HepG2 (cell line): ENCODE results near the gene CNP. TPM values are rescaled to one million over a fixed set of nuclear protein-coding genes. Genes with fewer than 3 reads are reported as not detected.

ENCODE experiments used
- AHDC1 ChIP-seq: sonication (generic); formaldehyde crosslinking; IDR thresholded peaks from 2 replicates; pipeline ENCODE4 v1.5.1; 2020; ENCODE audit warnings: mild to moderate bottlenecking, missing genetic modification reagents, borderline replicate concordance
- ARNTL ChIP-seq: sonication (generic); formaldehyde crosslinking; IDR thresholded peaks from 2 replicates; pipeline ENCODE4 v1.4.0; 2020; ENCODE audit warnings: mild to moderate bottlenecking, missing genetic modification reagents
- ATF7-NPFF ChIP-seq: sonication (generic); formaldehyde crosslinking; IDR thresholded peaks from 2 replicates; pipeline ENCODE4 v1.8.1; 2023; ENCODE audit warnings: mild to moderate bottlenecking, low read depth, missing genetic modification reagents, moderate library complexity
- BCL6 ChIP-seq: IDR thresholded peaks from 2 replicates; pipeline ENCODE4 v1.6.1; 2016; ENCODE audit warnings: missing genetic modification reagents, missing compliant biosample characterization
- CEBPG ChIP-seq: IDR thresholded peaks from 2 replicates; pipeline ENCODE4 v1.6.1; 2016
- CENPT ChIP-seq: sonication (generic); formaldehyde crosslinking; IDR thresholded peaks from 2 replicates; pipeline ENCODE4 v1.8.0; 2022; ENCODE audit warnings: low read depth, mild to moderate bottlenecking, moderate library complexity, missing genetic modification reagents
- HDAC1 ChIP-seq: sonication (generic); formaldehyde crosslinking; IDR thresholded peaks from 2 replicates; pipeline ENCODE4 v1.5.1; 2020; ENCODE audit warnings: mild to moderate bottlenecking, missing genetic modification reagents
- HOXA3 ChIP-seq: sonication (generic); formaldehyde crosslinking; IDR thresholded peaks from 2 replicates; pipeline ENCODE4 v1.5.0; 2020; ENCODE audit warnings: missing genetic modification reagents
- HOXD1 ChIP-seq: sonication (generic); formaldehyde crosslinking; IDR thresholded peaks from 2 replicates; pipeline ENCODE4 v1.5.0; 2020; ENCODE audit warnings: missing genetic modification reagents
- JUN ChIP-seq: sonication (generic); formaldehyde crosslinking; IDR thresholded peaks from 2 replicates; pipeline ENCODE4 v1.4.0; 2020; ENCODE audit warnings: mild to moderate bottlenecking, missing genetic modification reagents
- KAT8 ChIP-seq: IDR thresholded peaks from 2 replicates; pipeline ENCODE4 v1.6.1; 2016; ENCODE audit warnings: missing genetic modification reagents, missing compliant biosample characterization
- KDM2A ChIP-seq: sonication (generic); formaldehyde crosslinking; IDR thresholded peaks from 2 replicates; pipeline ENCODE4 v1.4.0; 2020; ENCODE audit warnings: low read depth, missing genetic modification reagents, borderline replicate concordance
- LBX2 ChIP-seq: sonication (generic); formaldehyde crosslinking; IDR thresholded peaks from 2 replicates; pipeline ENCODE4 v1.5.0; 2020; ENCODE audit warnings: missing genetic modification reagents, mild to moderate bottlenecking, borderline replicate concordance
- MIXL1 ChIP-seq: IDR thresholded peaks from 2 replicates; pipeline ENCODE4 v1.6.1; 2016
- NFIB ChIP-seq: sonication (generic); formaldehyde crosslinking; IDR thresholded peaks from 2 replicates; pipeline ENCODE4 v1.9.0; 2021; ENCODE audit warnings: missing genetic modification reagents, mild to moderate bottlenecking, borderline replicate concordance
- SAP130 ChIP-seq: IDR thresholded peaks from 2 replicates; pipeline ENCODE4 v1.6.1; 2016; ENCODE audit warnings: low read depth
- TRIM22 ChIP-seq: fragments of 450-650 bp; IDR thresholded peaks from 2 replicates; pipeline ENCODE4 v1.6.1; 2017
- TRIM24 ChIP-seq: sonication (generic); formaldehyde crosslinking; IDR thresholded peaks from 2 replicates; pipeline ENCODE4 v1.8.0; 2022; ENCODE audit warnings: mild to moderate bottlenecking, missing genetic modification reagents
- ZFP1 ChIP-seq: IDR thresholded peaks from 2 replicates; pipeline ENCODE4 v1.6.1; 2016
- ZFP36L2 ChIP-seq: sonication (generic); formaldehyde crosslinking; IDR thresholded peaks from 2 replicates; pipeline ENCODE4 v1.4.0; 2020; ENCODE audit warnings: missing genetic modification reagents
- ZNF143 ChIP-seq: sonication (generic); formaldehyde crosslinking; IDR thresholded peaks from 2 replicates; pipeline ENCODE4 v1.4.0; 2020; ENCODE audit warnings: missing genetic modification reagents
- ZNF180 ChIP-seq: sonication (generic); formaldehyde crosslinking; IDR thresholded peaks from 2 replicates; pipeline ENCODE4 v1.4.0; 2020; ENCODE audit warnings: low read depth, missing genetic modification reagents, borderline replicate concordance
- ZNF564 ChIP-seq: sonication (generic); formaldehyde crosslinking; IDR thresholded peaks from 2 replicates; pipeline ENCODE4 v1.8.1; 2023; ENCODE audit warnings: mild to moderate bottlenecking, missing genetic modification reagents
- ZNF75D ChIP-seq: sonication (generic); formaldehyde crosslinking; IDR thresholded peaks from 2 replicates; pipeline ENCODE4 v1.8.1; 2023; ENCODE audit warnings: missing genetic modification reagents, mild to moderate bottlenecking, borderline replicate concordance
- ZSCAN20 ChIP-seq: sonication (generic); formaldehyde crosslinking; IDR thresholded peaks from 2 replicates; pipeline ENCODE4 v1.4.0; 2020; ENCODE audit warnings: missing genetic modification reagents, mild to moderate bottlenecking, borderline replicate concordance
- polyA plus RNA-seq, 8 experiments: library from polyadenylated mRNA; depleted of rRNA in 3 of 8; stranded (reverse) in 7 of 8; unstranded in 1 of 8; fragments of >200 nt; fragmentation: Illumina TruSeq in 4 of 8; extraction: Trizol in 4 of 8; gene quantifications; 2 replicates each; pipeline versions ENCODE4 v1.2.1 to v1.2.3, GENCODE V29; 2011 to 2016; ENCODE audit warnings: low read depth in 4 of 8, missing spikeins in 1 of 8, mixed read lengths in 1 of 8; ENCODE audit not compliant: insufficient read depth in 1 of 8
- total RNA-seq, 5 experiments: library from RNA; depleted of rRNA; stranded (reverse); fragments of >200 nt; fragmentation: Illumina TruSeq; extraction: Trizol; gene quantifications; 2 replicates each; pipeline ENCODE4 v1.2.3, GENCODE V29; 2016; ENCODE audit warnings: low read depth in 1 of 5

The CNP gene
- total and polyA plus RNA-seq, 2 of the 13 experiments (the other 11 are each of a cell fraction or from before 2014, with no cell fraction given) = 97.2 to 161 TPM

GRCh38 chr17:41957031-41957868 is 9.3 kb upstream of the CNP start (continued):
- TF ChIP-seq AHDC1 (CRISPR knock-in tag) = 0 out of 2 replicates have a peak, but pooled peaks have one; percentile 21
- no peak for TF ChIP-seq NFIB (CRISPR knock-in tag)
- TF ChIP-seq JUN (CRISPR knock-in tag) = no peak
- TF ChIP-seq KDM2A (CRISPR knock-in tag) = no peak
- TF ChIP-seq MIXL1 (CRISPR knock-in tag) = peak; percentile 45; the same call in 1 of the 2 replicates
- no peak for TF ChIP-seq ZFP36L2 (CRISPR knock-in tag)
- TF ChIP-seq ZNF180 (CRISPR knock-in tag) = no peak
- TF ChIP-seq ZNF143 = 0 out of 2 replicates have a peak, but pooled peaks have one; percentile 24
- TF ChIP-seq ZNF564 (CRISPR knock-in tag) = no peak
- TF ChIP-seq BCL6 (CRISPR knock-in tag) = 0 out of 2 replicates have a peak, but pooled peaks have one; percentile 5
- TF ChIP-seq ATF7-NPFF = no peak
- no peak for TF ChIP-seq LBX2 (CRISPR knock-in tag)
- TF ChIP-seq CEBPG (CRISPR knock-in tag) = no peak
- TF ChIP-seq HOXD1 (CRISPR knock-in tag) = no peak
- TF ChIP-seq TRIM22 = no peak
- no peak for TF ChIP-seq ZNF75D (CRISPR knock-in tag)
- no peak for TF ChIP-seq TRIM24 (CRISPR knock-in tag)
- TF ChIP-seq HOXA3 (CRISPR knock-in tag) = peak; percentile 43; the same call in 1 of the 2 replicates
- TF ChIP-seq KAT8 = peak; percentile 79
- TF ChIP-seq ZSCAN20 = no peak
- peak; percentile 65 for TF ChIP-seq SAP130 (CRISPR knock-in tag)
- peak; percentile 37; the same call in 1 of the 2 replicates for TF ChIP-seq ZFP1
- no peak for TF ChIP-seq ARNTL (CRISPR knock-in tag)
- no peak for TF ChIP-seq CENPT (CRISPR knock-in tag)
- TF ChIP-seq HDAC1 (CRISPR knock-in tag) = peak; percentile 9; the same call in 1 of the 2 replicates
